SJSA1 (cell line): ENCODE results near the gene A2ML1. TPM values are rescaled to one million over a fixed set of nuclear protein-coding genes. Genes with fewer than 3 reads are reported as not detected.
"Not testable (repeated sequence)": the region's sequence is repeated elsewhere in the genome, so short reads cannot be mapped to it uniquely, and the experiment has no call there.

Source experiments
- DNase-seq, 2 experiments: peaks; one replicate each; pipeline ENCODE4 v3.0.0-alpha.2; 2015 to 2020; ENCODE audit warnings: low spot score in 2 of 2, low read depth in 1 of 2
- H3K27ac ChIP-seq: fragments of 250-450 bp; sonication (Bioruptor Pico); 2 replicates; pipeline ENCODE4 v1.5.1; 2020; ENCODE audit warnings: mild to moderate bottlenecking, moderate library complexity
- H3K27me3 ChIP-seq: fragments of 250-450 bp; sonication (Bioruptor Pico); replicated peaks from 2 replicates; pipeline ENCODE4 v1.5.1; 2020; ENCODE audit warnings: mild to moderate bottlenecking, moderate library complexity
- H3K36me3 ChIP-seq: fragments of 250-450 bp; sonication (Bioruptor Pico); 2 replicates; pipeline ENCODE4 v1.5.1; 2020; ENCODE audit warnings: mild to moderate bottlenecking
- H3K4me1 ChIP-seq: fragments of 250-450 bp; sonication (Bioruptor Pico); replicated peaks from 2 replicates; pipeline ENCODE4 v1.6.1; 2021; ENCODE audit warnings: mild to moderate bottlenecking
- H3K4me3 ChIP-seq: fragments of 250-450 bp; sonication (Bioruptor Pico); 2 replicates; pipeline ENCODE4 v1.5.1; 2020; ENCODE audit warnings: mild to moderate bottlenecking
- H3K9me3 ChIP-seq: fragments of 250-450 bp; sonication (Bioruptor Pico); replicated peaks from 2 replicates; pipeline ENCODE4 v1.5.1; 2020; ENCODE audit warnings: mild to moderate bottlenecking
- total RNA-seq: library from RNA; depleted of rRNA; stranded (reverse); fragments of >200 nt; shearing (Covaris generic); gene quantifications from 2 replicates; pipeline ENCODE4 v1.2.3, GENCODE V29; 2014

A2ML1 gene
- total RNA-seq, 1 experiment from 2014 or later, result not detected

DNA sequence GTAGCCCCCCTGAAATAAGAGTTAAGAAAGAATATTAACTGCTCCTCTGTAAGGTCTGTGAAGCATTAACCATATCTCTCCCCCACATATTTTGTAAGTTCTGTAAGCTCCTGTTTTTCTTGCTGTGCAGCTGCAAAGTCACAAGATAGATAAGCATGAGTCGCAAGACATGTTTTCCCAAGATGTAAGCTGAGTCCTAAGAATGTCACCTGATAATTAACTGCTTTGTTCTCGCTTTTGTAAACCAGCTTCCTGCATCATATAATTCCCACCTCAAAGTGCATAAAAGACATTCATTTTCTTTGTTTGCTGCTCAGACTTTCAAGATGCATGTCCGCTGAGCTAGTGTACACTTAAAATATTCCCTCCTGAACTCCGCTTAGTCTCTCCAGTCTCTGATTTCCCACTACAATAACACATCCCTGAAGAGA is 64.9 kb downstream of the A2ML1 start:
- no peak overlapping the region for H3K4me3 ChIP-seq
- no peaks in the 10 kb centered on the region for H3K27me3 ChIP-seq
- H3K4me1 ChIP-seq, result no peaks in the 10 kb centered on the region
- H3K27ac ChIP-seq, result no peak overlapping the region
- no peak for DNase-seq
- H3K9me3 ChIP-seq, result no peaks in the 10 kb centered on the region
- no peaks in the 10 kb centered on the region for H3K36me3 ChIP-seq

DNA sequence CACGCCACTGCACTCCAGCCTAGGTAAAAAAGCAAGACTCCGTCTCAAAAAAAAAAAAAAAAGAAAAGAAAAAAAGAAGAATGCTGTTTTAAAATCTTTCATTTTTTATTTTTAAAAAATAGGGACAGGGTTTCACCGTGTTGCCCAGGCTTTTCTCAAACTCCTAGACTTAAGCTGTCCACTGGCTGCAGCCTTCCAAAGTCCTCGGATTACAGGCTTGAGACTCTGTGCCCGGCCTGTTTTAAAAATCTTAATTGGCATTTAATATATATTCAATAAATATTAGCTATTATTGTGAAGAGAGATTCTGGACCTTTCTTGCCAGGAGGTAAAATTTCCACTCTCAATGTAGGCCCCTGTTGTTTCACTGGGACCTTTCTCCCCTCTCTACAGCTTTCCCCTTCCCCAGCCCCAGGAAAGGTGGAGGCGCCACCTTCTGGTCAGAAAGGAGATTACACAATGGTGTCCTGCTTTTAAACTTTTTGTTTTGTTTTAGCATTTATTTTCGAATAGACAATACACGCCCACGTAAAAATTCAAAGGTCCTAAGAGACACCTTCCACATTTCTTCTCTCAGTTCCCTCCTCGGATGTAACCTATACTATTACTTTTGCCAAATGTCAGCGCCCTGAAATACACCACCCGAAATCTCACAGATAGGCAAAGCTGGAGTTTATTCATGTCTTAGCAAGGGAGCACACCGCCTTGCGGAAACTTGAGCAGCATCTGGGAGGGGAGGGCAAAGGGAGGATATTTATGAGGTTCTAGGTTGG is 68.1 kb downstream of the A2ML1 start:
- H3K4me3 ChIP-seq, result peak overlapping the region; percentile 15; the same call in 1 of the 2 replicates
- H3K4me1 ChIP-seq, result no peaks in the 10 kb centered on the region
- DNase-seq, result peak; percentile 47 to 48

DNA sequence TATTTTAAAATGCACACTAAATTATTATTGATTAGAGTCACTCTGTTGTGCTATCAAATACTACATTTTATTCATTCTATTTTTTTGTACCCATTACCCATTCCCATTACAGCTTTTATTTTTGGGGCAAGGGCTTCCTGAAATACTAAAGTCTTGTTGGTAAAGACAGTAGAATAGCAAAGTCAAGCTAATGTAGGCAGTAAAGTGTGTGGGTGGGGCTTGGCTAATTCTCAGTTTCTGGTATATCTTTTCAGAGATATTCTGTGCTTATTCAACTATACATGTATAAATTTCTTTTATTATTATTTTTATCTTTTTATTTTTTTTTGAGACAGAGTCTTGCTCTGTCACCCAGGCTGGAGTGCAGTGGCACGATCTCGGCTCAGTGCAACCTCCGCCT is 69.6 kb downstream of the A2ML1 start:
- no peak for DNase-seq
- H3K4me1 ChIP-seq, result no peaks in the 10 kb centered on the region
- H3K36me3 ChIP-seq, result no peaks in the 10 kb centered on the region
- no peaks in the 10 kb centered on the region for H3K9me3 ChIP-seq
- H3K27me3 ChIP-seq, result no peaks in the 10 kb centered on the region
- H3K4me3 ChIP-seq, result no peak overlapping the region
- no peak overlapping the region for H3K27ac ChIP-seq

More for the DNA sequence above, 68.1 kb downstream of the A2ML1 start:
- no peak overlapping the region for H3K27ac ChIP-seq
- H3K9me3 ChIP-seq, result no peaks in the 10 kb centered on the region
- H3K27me3 ChIP-seq, result no peaks in the 10 kb centered on the region
- no peaks in the 10 kb centered on the region for H3K36me3 ChIP-seq

DNA sequence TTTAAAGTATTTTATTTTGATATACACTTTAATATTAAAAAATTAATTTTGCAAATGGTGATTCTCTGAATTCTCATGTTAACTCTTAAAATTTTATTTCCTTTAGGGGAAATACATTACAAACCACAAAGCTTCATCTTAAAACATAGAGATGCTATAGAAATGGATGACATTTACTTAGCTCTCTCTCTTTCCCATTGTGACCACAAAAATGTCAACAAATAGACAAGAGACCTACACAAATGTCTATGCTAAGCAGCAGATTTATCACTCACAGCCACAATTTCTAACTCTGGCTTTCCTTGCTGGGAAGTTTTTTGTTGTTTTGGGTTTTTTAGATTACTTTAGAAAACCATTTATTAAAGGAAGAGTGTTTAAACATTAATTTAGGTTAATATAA is 72.0 kb downstream of the A2ML1 start:
- no peaks in the 10 kb centered on the region for H3K9me3 ChIP-seq
- DNase-seq, result no peak
- H3K27me3 ChIP-seq, result no peaks in the 10 kb centered on the region
- no peak overlapping the region for H3K27ac ChIP-seq
- no peaks in the 10 kb centered on the region for H3K4me1 ChIP-seq
- H3K4me3 ChIP-seq, result no peak overlapping the region
- H3K36me3 ChIP-seq, result no peaks in the 10 kb centered on the region

DNA sequence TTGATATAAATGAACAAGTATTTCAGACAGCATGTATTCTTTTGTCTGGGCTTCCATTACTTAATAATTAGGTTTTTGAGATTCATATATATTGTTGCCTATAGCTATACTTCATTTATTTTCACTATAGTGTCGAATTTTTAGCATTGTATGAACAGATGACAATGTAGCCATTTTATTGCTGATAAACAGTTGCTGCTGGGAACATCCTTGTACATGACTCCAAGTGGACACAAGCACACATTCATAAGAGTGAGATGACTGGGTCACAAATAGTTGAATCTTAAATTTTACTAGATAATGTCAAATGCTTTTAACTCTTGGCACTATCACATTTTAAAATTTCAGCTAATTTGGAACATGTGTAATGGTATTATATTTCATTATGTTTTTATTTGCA is 72.6 kb downstream of the A2ML1 start:
- Histone ChIP-seq H3K4me1 (no peaks in the 10 kb centered on the region), H3K9me3 (no peaks in the 10 kb centered on the region), H3K27me3 (no peaks in the 10 kb centered on the region), H3K4me3 (no peak overlapping the region), H3K36me3 (no peaks in the 10 kb centered on the region), H3K27ac (no peak overlapping the region)
- DNase-seq, result no peak

DNA sequence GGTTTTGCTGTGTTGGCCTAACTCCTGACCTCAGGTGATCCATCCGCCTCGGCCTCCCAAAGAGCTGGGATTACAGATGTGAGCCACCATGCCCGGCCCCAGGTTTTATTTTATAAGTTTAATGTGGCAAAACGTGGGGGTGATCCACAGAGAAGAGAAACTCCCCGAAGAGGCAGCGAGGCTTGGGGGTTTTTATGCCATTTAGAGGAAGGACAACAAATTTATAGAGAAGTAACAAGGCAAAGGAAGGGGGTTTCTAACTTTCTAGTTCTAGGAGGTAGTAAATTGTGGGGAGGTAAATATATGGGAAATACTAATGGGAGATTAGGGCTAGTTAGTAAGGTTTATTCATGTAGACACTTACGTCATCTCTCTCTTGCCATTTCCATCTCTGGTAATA is 74.7 kb downstream of the A2ML1 start:
- DNase-seq, result no peak
- Histone ChIP-seq H3K4me3 (no peak overlapping the region), H3K27ac (no peak overlapping the region), H3K4me1 (no peaks in the 10 kb centered on the region), H3K27me3 (no peaks in the 10 kb centered on the region), H3K36me3 (no peaks in the 10 kb centered on the region), H3K9me3 (no peaks in the 10 kb centered on the region)

DNA sequence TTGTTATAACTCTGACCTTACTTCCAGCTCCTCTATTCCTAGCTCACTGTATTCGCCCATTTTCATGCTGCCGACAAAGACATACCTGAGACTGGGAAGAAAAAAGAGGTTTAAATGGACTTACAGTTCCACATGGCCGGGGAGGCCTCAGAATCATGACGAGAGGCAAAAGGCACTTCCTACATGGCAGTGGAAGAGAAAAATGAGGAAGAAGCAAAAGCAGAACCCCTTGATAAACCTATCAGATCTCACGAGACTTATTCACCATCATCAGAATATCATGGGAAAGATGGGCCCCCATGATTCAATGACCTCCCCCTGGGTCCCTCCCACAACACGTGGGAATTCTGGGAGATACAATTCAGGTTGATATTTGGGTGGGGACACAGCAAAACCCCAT is 77.4 kb downstream of the A2ML1 start:
- Histone ChIP-seq H3K27me3 (no peaks in the 10 kb centered on the region), H3K4me3 (no peak overlapping the region), H3K4me1 (no peaks in the 10 kb centered on the region), H3K36me3 (no peaks in the 10 kb centered on the region), H3K27ac (no peak overlapping the region), H3K9me3 (no peaks in the 10 kb centered on the region)
- no peak for DNase-seq

DNA sequence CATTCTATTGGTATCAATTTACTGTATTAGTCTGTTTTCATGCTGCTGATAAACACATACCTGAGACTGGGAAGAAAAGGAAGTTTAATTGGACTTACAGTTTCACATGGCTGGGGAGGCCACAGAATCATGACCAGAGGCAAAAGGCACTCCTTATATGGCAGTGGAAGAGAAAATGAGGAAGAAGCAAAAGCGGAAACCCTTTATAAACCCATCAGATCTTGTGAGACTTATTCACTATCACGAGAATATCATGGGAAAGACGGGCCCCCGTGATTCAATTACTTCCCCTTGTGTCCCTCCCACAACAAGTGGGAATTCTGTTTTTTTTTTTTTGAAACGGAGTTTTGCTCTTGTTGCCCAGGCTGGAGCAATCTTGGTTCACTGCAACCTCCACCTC is 80.3 kb downstream of the A2ML1 start:
- not testable (repeated sequence) for H3K27me3 ChIP-seq, DNase-seq, H3K27ac ChIP-seq, H3K4me1 ChIP-seq, H3K9me3 ChIP-seq, H3K4me3 ChIP-seq, H3K36me3 ChIP-seq

DNA sequence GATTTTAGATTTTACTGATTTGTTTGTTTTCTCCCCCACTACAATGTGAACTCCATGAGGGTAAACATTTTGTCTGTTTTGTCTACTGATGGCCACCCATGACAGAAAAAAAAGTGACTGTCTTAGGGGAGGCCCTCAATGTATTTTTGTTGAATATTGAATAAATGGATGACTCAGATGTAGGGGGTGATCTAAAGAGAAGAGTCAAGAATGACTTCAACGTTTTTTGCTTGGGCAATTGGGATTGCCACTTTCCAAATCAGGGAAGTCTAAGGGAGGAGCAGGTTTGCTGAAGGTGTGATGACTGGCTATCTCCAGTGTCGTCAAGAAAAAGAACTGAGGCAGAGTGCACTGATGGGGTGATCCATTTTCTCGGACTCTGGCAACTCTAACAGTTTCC is 81.2 kb downstream of the A2ML1 start:
- no peaks in the 10 kb centered on the region for H3K36me3 ChIP-seq
- no peaks in the 10 kb centered on the region for H3K9me3 ChIP-seq
- H3K4me3 ChIP-seq, result no peak overlapping the region
- DNase-seq, result no peak
- H3K4me1 ChIP-seq, result no peaks in the 10 kb centered on the region
- H3K27ac ChIP-seq, result no peak overlapping the region
- no peaks in the 10 kb centered on the region for H3K27me3 ChIP-seq

DNA sequence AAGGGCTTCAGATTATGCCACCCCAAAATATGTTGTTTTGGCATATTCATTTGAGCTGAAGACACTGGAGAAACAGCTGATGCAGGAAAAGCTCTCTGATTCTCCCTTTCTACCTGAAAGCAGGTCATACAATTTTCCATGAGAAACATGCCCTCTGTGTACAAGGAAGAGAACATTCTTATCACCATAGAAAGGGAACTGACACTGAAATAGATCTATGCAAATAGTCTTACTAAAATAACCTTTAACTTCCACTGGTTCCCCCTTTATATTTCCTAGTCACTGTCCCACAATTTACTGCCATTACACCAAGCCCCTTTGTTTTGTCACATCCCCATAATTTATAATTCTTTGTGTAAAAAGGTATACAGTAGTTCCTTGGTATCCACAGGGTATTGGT is 82.2 kb downstream of the A2ML1 start:
- H3K4me1 ChIP-seq, result no peaks in the 10 kb centered on the region
- no peaks in the 10 kb centered on the region for H3K36me3 ChIP-seq
- DNase-seq, result no peak
- no peak overlapping the region for H3K4me3 ChIP-seq
- no peak overlapping the region for H3K27ac ChIP-seq
- no peaks in the 10 kb centered on the region for H3K9me3 ChIP-seq
- H3K27me3 ChIP-seq, result no peaks in the 10 kb centered on the region

DNA sequence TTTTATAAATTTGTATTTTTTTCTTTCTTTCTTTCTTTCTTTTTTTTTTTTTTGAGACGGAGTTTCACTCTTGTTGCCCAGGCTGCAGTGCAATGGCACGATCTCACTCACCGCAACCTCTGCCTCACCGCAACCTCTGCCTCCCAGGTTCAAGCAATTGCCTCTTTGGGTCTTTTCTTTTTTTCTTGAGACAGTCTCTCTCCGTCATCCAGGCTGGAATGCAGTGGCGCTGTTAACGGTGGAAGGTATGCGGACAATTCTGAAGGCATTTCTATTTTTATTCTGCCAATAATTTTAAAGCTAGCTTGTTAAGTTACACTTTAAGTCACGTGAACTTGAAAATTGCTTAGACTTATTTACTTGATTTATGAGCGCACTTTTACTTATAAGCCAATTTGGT is 83.1 kb downstream of the A2ML1 start:
- Histone ChIP-seq H3K27ac (no peak overlapping the region), H3K9me3 (no peaks in the 10 kb centered on the region), H3K27me3 (no peaks in the 10 kb centered on the region), H3K36me3 (no peaks in the 10 kb centered on the region), H3K4me1 (no peaks in the 10 kb centered on the region), H3K4me3 (no peak overlapping the region)
- DNase-seq, result no peak

DNA sequence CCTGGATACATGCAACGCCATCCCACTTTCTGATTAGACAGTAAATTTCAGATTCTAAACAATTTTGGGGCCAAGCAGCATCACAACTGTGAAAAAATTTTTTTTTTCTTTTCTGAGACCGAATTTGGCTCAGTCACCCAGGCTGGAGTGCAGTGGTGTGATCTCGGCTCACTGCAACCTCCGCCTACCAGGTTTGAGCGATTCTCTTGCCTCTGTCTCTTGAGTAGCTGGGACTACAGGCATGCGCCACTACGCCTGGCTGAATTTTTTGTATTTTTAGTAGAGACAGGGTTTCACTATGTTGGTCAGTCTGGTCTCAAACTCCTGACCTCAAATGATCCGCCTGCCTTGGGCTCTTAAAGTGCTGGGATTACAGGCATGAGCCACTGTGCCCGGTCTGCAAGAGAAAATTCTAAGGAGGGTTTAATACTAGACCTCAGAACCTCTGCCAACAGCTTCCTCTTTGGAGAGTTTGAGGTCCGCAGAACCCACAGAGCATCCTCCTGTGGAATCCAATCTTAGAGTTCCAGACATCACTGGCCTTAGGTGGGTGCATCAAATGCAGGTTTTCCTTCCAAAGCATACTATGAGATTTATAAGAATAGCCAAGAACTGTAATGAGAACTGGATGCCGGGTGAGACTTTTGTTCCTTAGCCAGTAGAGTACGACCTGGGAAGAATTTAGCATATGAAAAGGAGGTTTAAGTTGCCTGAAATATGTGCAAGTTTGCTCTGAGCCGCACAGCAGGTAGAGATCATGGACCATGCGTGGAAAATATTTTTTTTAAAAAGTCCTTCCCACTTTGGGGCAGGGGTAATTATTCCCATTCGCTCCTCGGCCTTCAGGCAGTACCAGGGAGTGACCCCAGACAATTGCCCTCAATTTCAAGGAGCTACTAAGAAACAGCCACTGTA is 84.1 kb downstream of the A2ML1 start:
- H3K9me3 ChIP-seq, result no peaks in the 10 kb centered on the region
- H3K4me3 ChIP-seq, result no peak overlapping the region
- DNase-seq, result no peak
- no peak overlapping the region for H3K27ac ChIP-seq
- no peaks in the 10 kb centered on the region for H3K4me1 ChIP-seq
- H3K36me3 ChIP-seq, result no peaks in the 10 kb centered on the region
- no peaks in the 10 kb centered on the region for H3K27me3 ChIP-seq

DNA sequence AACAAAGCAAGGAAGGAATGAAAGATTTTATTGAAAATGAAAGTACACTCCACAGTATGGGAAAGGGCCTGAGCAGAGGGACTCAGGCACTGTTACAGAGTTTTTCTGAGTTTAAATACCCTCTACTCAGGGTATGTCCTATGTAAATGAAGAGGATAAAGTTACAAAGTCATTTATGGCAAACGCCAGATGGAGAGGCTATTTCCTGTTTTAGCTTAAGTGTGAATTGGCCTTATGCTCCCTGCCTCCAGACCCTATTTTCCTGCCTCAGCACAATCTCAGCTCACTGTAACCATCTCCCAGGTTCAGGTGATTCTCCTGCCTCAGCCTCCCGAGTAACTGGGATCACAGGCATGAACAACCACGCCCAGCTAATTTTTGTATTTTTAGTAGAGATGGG is 85.1 kb downstream of the A2ML1 start:
- no peak overlapping the region for H3K4me3 ChIP-seq
- no peaks in the 10 kb centered on the region for H3K36me3 ChIP-seq
- no peaks in the 10 kb centered on the region for H3K9me3 ChIP-seq
- no peak for DNase-seq
- no peak overlapping the region for H3K27ac ChIP-seq
- H3K4me1 ChIP-seq, result no peaks in the 10 kb centered on the region
- no peaks in the 10 kb centered on the region for H3K27me3 ChIP-seq

DNA sequence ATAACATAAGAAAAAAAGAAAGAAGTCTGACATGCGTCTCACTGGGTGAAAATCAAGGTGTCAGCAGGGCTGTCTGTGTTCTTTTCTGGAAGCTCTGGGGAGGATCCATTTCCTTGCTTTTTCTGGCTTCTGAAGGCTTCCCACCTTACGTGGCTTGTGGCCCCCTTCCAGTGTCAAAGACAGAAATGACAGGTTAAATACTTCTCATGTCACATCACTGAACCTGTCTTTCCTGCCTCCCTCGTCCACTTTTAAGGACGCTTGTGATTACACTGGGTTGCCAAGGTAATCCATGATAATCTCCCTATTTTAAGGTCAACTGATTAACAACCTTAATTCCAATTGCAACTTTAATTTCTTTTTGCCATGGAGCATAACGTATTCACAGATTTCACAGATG is 87.3 kb downstream of the A2ML1 start:
- Histone ChIP-seq H3K4me3 (no peak overlapping the region), H3K4me1 (peaks cover 9% of the 10 kb centered on the region), H3K27ac (no peak overlapping the region), H3K27me3 (no peaks in the 10 kb centered on the region), H3K36me3 (no peaks in the 10 kb centered on the region), H3K9me3 (no peaks in the 10 kb centered on the region)
- DNase-seq, result no peak
